ENCODE measurements around the gene ODC1. TPM values are rescaled to one million over a fixed set of nuclear protein-coding genes. Genes with fewer than 3 reads are reported as not detected.

ODC1 gene
- total RNA-seq, 6 donors from 2014 or later = 3.1 to 223 (median 46.0) TPM

- no peak for DNase-seq
- WGBS, 2 donors = 87 to 95% methylated on average over 9 to 10 of the region's 10 CpGs
- TF ChIP-seq EP300 (IDR thresholded peaks at IDR 0.05) (no peak), CTCF (IDR thresholded peaks at IDR 0.05) (no peak), POLR2AphosphoS5 (IDR thresholded peaks at IDR 0.05) (no peak), POLR2A (IDR thresholded peaks at IDR 0.05) (no peak)
Observed at GRCh38 chr2:10433264-10433946, 14.7 kb downstream of the ODC1 start.

GRCh38 chr2:10432311-10433181 lies 15.6 kb downstream of the ODC1 start:
- no peaks in the 10 kb centered on the region for H3K9me3 ChIP-seq
- no peak for TF ChIP-seq EP300 (IDR thresholded peaks at IDR 0.05)
- no peak for TF ChIP-seq POLR2A (IDR thresholded peaks at IDR 0.05)
- no peak for TF ChIP-seq POLR2AphosphoS5 (IDR thresholded peaks at IDR 0.05)
- no peak for TF ChIP-seq CTCF (IDR thresholded peaks at IDR 0.05)
- H3K4me1 ChIP-seq = peaks cover 15 to 23% (median 19%) of the 10 kb centered on the region in 4 donors
- H3K36me3 ChIP-seq = peaks cover 0 to 9% (median 5%) of the 10 kb centered on the region in 4 donors
- no peaks in the 10 kb centered on the region for H3K27me3 ChIP-seq
- 28% methylated on average over 44 of the region's 49 CpGs; no CpG with 5 or more reads in 1 of the 2 donors for WGBS, 2 donors
- ATAC-seq (ENCODE audit: low FRiP score in 2 of 2) (peak; percentile 28 to 48), DNase-seq (peak; percentile 59 to 86)
- H3K27ac ChIP-seq = peak overlapping the region in 2 of 4 donors; percentile 36 to 42
- peak overlapping the region; percentile 29 to 52 (median 46) for H3K4me3 ChIP-seq

More at GRCh38 chr2:10433264-10433946, 14.7 kb downstream of the ODC1 start:
- no peak overlapping the region for H3K27ac ChIP-seq
- H3K36me3 ChIP-seq = peaks cover 0 to 3% (median under 1%) of the 10 kb centered on the region in 4 donors
- no peak overlapping the region for H3K4me3 ChIP-seq
- no peak for ATAC-seq (ENCODE audit: low FRiP score in 2 of 2)
- peaks cover 15 to 23% (median 19%) of the 10 kb centered on the region in 4 donors for H3K4me1 ChIP-seq
- H3K27me3 ChIP-seq = no peaks in the 10 kb centered on the region
- no peaks in the 10 kb centered on the region for H3K9me3 ChIP-seq

- Histone ChIP-seq H3K4me1 (peaks cover 15 to 23% (median 19%) of the 10 kb centered on the region in 4 donors), H3K27ac (peak overlapping the region in 2 of 4 donors; percentile 36 to 42), H3K4me3 (peak overlapping the region in 3 of 4 donors; percentile 41 to 52 (median 51)), H3K36me3 (peaks cover 5 to 16% (median 10%) of the 10 kb centered on the region in 4 donors), H3K9me3 (no peaks in the 10 kb centered on the region), H3K27me3 (no peaks in the 10 kb centered on the region)
- no peak for TF ChIP-seq POLR2AphosphoS5 (IDR thresholded peaks at IDR 0.05)
- no peak for TF ChIP-seq CTCF (IDR thresholded peaks at IDR 0.05)
- no peak for TF ChIP-seq POLR2A (IDR thresholded peaks at IDR 0.05)
- no peak for TF ChIP-seq EP300 (IDR thresholded peaks at IDR 0.05)
- WGBS, 2 donors = 56 to 67% methylated on average over 4 to 16 of the region's 16 CpGs
- ATAC-seq (ENCODE audit: low FRiP score in 2 of 2) (no peak), DNase-seq (peak in 1 of 2 donors; percentile 63)
Observed at GRCh38 chr2:10431797-10432196, 16.3 kb downstream of the ODC1 start.

- H3K4me3 ChIP-seq = no peak overlapping the region
- H3K36me3 ChIP-seq = peaks cover 9 to 24% (median 17%) of the 10 kb centered on the region in 4 donors
- H3K27ac ChIP-seq = no peak overlapping the region
- WGBS, 2 donors = 80 to 83% methylated on average over 7 to 8 of the region's 8 CpGs
- H3K9me3 ChIP-seq = no peaks in the 10 kb centered on the region
- no peak for ATAC-seq (ENCODE audit: low FRiP score in 2 of 2)
- H3K27me3 ChIP-seq = no peaks in the 10 kb centered on the region
- peaks cover 15 to 23% (median 19%) of the 10 kb centered on the region in 4 donors for H3K4me1 ChIP-seq
- TF ChIP-seq CTCF (IDR thresholded peaks at IDR 0.05) (no peak), POLR2AphosphoS5 (IDR thresholded peaks at IDR 0.05) (no peak), EP300 (IDR thresholded peaks at IDR 0.05) (no peak), POLR2A (IDR thresholded peaks at IDR 0.05) (no peak)
- no peak for DNase-seq
Observed at GRCh38 chr2:10430886-10431622, 17.1 kb downstream of the ODC1 start.

Data from upper lobe of left lung (tissue), 6 donors.